Tibial nerve (tissue), 4 donors: Measurements from ENCODE around the gene SORBS1.

Source experiments
- CTCF ChIP-seq, 5 experiments: fragments of 200-600 bp in 3 of 5; fragments of 450-650 bp in 2 of 5; sonication (generic) in 3 of 5; IDR thresholded peaks; one replicate each; pipeline ENCODE4 v1.5.1; 2016 to 2019; ENCODE audit warnings: antibody characterized with exemption in 5 of 5, mild to moderate bottlenecking in 3 of 5, moderate library complexity in 2 of 5
- EP300 ChIP-seq, 2 donors: sonication (generic); formaldehyde crosslinking; IDR thresholded peaks; one replicate each; pipeline ENCODE4 v1.6.1; 2017; ENCODE audit warnings: antibody characterized with exemption in 2 of 2, mild to moderate bottlenecking in 1 of 2
- POLR2A ChIP-seq, 2 donors: fragments of 450-650 bp; IDR thresholded peaks; one replicate each; pipeline ENCODE4 v1.6.1; 2017; ENCODE audit warnings: antibody characterized with exemption in 2 of 2, mild to moderate bottlenecking in 2 of 2, moderate library complexity in 2 of 2

- TF ChIP-seq CTCF (IDR thresholded peaks at IDR 0.05) (no peak), EP300 (IDR thresholded peaks at IDR 0.05) (no peak), POLR2A (IDR thresholded peaks at IDR 0.05) (no peak)
Observed at GRCh38 chr10:95327367-95327766, 233.8 kb downstream of the SORBS1 start.
